Measurements from ENCODE around the gene STAT4.

DNA sequence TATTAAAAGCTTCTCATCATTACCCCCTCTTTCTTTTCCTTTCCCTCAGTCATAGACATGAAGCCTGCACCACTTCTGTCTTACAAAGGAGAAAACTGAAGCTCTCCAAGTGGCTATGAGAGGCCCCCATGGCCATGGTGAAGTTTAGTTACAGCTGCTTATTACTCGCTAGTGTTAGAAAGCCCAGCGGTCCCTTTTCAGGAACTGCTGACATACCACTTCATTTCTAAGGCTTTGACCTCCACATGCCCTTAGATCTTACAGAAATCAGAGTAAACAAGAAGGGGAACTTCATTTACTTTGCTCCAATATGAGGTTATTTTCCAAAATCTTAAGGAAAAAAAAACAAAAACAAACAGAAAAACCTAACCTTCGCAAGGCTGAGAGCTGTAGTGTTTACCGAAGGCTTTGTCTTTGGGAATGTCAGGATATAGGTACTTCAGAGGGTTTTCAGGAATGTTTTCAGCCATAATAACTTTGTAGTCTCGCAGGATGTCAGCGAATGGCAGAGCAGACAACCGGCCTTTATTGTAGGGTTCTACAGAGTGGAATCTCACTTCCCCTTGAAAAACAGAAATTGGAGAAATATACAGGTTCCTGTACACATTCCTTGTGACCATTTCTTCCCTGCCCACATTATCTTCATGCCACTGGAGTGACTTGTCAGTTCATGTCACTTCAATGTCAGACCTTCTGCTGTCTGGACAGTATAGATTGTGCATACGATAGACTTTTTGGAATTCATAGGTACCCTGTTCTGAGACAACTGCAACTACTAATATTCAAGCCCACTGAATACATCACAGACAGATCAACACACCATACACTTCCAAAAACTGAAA lies 118.0 kb downstream of the STAT4 start:
- TF ChIP-seq, protein P1, sequence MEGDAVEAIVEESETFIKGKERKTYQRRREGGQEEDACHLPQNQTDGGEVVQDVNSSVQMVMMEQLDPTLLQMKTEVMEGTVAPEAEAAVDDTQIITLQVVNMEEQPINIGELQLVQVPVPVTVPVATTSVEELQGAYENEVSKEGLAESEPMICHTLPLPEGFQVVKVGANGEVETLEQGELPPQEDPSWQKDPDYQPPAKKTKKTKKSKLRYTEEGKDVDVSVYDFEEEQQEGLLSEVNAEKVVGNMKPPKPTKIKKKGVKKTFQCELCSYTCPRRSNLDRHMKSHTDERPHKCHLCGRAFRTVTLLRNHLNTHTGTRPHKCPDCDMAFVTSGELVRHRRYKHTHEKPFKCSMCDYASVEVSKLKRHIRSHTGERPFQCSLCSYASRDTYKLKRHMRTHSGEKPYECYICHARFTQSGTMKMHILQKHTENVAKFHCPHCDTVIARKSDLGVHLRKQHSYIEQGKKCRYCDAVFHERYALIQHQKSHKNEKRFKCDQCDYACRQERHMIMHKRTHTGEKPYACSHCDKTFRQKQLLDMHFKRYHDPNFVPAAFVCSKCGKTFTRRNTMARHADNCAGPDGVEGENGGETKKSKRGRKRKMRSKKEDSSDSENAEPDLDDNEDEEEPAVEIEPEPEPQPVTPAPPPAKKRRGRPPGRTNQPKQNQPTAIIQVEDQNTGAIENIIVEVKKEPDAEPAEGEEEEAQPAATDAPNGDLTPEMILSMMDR (IDR thresholded peaks at IDR 0.05; ENCODE audit: low read length) = no peak
- TF ChIP-seq EZH2phosphoT487 (IDR thresholded peaks at IDR 0.05; ENCODE audit: low read length) = no peak

Measured in MM.1S (cell line).